Measurements from ENCODE around the gene TNFAIP8. TPM values are rescaled to one million over a fixed set of nuclear protein-coding genes. Genes with fewer than 3 reads are reported as not detected.

TNFAIP8 gene
- polyA plus RNA-seq, 1 of the 3 experiments (the other 2 are of a cell fraction): 31.3 TPM

GRCh38 chr5:119410448-119411159 lies 54.8 kb downstream of the TNFAIP8 start (continued):
- no peak for TF ChIP-seq PBX3 (IDR thresholded peaks at IDR 0.05)
- no peak for TF ChIP-seq NRF1 (IDR thresholded peaks at IDR 0.05; ENCODE audit: low read depth, low read length)
- TF ChIP-seq, protein P1, sequence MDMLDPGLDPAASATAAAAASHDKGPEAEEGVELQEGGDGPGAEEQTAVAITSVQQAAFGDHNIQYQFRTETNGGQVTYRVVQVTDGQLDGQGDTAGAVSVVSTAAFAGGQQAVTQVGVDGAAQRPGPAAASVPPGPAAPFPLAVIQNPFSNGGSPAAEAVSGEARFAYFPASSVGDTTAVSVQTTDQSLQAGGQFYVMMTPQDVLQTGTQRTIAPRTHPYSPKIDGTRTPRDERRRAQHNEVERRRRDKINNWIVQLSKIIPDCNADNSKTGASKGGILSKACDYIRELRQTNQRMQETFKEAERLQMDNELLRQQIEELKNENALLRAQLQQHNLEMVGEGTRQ (IDR thresholded peaks at IDR 0.05; ENCODE audit: borderline replicate concordance, low read depth, low read length): no peak
- TF ChIP-seq, protein P2, sequence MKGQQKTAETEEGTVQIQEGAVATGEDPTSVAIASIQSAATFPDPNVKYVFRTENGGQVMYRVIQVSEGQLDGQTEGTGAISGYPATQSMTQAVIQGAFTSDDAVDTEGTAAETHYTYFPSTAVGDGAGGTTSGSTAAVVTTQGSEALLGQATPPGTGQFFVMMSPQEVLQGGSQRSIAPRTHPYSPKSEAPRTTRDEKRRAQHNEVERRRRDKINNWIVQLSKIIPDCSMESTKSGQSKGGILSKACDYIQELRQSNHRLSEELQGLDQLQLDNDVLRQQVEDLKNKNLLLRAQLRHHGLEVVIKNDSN (IDR thresholded peaks at IDR 0.05; ENCODE audit: borderline replicate concordance, low read depth): no peak
- no peak for TF ChIP-seq ZBTB33 (IDR thresholded peaks at IDR 0.05; ENCODE audit: borderline replicate concordance, low read depth)

GRCh38 chr5:119411361-119412278 lies 55.8 kb downstream of the TNFAIP8 start:
- H3K4me1 ChIP-seq (ENCODE audit: control insufficient read depth in 1 of 2, insufficient read depth in 2 of 2, low read depth in 1 of 2, low read length in 1 of 2): peaks cover 0 to 14% of the 10 kb centered on the region in 2 experiments; a peak in 3 of 4 replicates
- ChIA-PET CTCF (interaction anchor here (0.6 to 7.4 kb wide), 73 partner anchors 10 to 1393 kb away, joined by 3 to 175 read pairs (median 4); partner anchors contain the start of genes DMXL1, DTWD2 and TNFAIP8), POLR2A (interaction anchor here (0.7 to 1.9 kb wide), 2 partner anchors 423 to 424 kb away, joined by 3 to 9 read pairs; no protein-coding TSS in a partner anchor)
- H3K36me3 ChIP-seq (replicated peaks in 1 of 2; ENCODE audit: control insufficient read depth in 1 of 2, insufficient read depth in 2 of 2, low read length in 1 of 2): no peaks in the 10 kb centered on the region
- H3K9ac ChIP-seq: peak overlapping the region; percentile 65
- no peaks in the 10 kb centered on the region for H3K79me2 ChIP-seq (ENCODE audit: insufficient read depth)
- peak overlapping the region; percentile 80 to 82 for H3K27ac ChIP-seq (ENCODE audit: low read depth in 2 of 2, low read length in 1 of 2)
- no peak for TF ChIP-seq MEF2A (IDR thresholded peaks at IDR 0.05; ENCODE audit: borderline replicate concordance, low read depth)
- TF ChIP-seq PBX3 (IDR thresholded peaks at IDR 0.05): peak; percentile 64
- TF ChIP-seq, protein P1 (IDR thresholded peaks at IDR 0.05; ENCODE audit: borderline replicate concordance, low read depth, low read length): no peak
- no peak for TF ChIP-seq RCOR1 (IDR thresholded peaks at IDR 0.05; ENCODE audit: low read length)
- TF ChIP-seq, protein P3, sequence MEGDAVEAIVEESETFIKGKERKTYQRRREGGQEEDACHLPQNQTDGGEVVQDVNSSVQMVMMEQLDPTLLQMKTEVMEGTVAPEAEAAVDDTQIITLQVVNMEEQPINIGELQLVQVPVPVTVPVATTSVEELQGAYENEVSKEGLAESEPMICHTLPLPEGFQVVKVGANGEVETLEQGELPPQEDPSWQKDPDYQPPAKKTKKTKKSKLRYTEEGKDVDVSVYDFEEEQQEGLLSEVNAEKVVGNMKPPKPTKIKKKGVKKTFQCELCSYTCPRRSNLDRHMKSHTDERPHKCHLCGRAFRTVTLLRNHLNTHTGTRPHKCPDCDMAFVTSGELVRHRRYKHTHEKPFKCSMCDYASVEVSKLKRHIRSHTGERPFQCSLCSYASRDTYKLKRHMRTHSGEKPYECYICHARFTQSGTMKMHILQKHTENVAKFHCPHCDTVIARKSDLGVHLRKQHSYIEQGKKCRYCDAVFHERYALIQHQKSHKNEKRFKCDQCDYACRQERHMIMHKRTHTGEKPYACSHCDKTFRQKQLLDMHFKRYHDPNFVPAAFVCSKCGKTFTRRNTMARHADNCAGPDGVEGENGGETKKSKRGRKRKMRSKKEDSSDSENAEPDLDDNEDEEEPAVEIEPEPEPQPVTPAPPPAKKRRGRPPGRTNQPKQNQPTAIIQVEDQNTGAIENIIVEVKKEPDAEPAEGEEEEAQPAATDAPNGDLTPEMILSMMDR (IDR thresholded peaks at IDR 0.05): peak; percentile 97
- peak; percentile 91 for TF ChIP-seq RAD21 (IDR thresholded peaks at IDR 0.05; ENCODE audit: low read length)
- TF ChIP-seq MXI1 (IDR thresholded peaks at IDR 0.05; ENCODE audit: low read depth, low read length): no peak
- TF ChIP-seq TCF12 (IDR thresholded peaks at IDR 0.05): 0 out of 2 replicates have a peak, but pooled peaks have one; percentile 10
- no peak for TF ChIP-seq YY1 (IDR thresholded peaks at IDR 0.05; ENCODE audit: low read depth)
- peak; percentile 14; the same call in 1 of the 2 replicates for TF ChIP-seq FOSL2 (IDR thresholded peaks at IDR 0.05; ENCODE audit: borderline replicate concordance, low read depth)
- TF ChIP-seq TAF1 (IDR thresholded peaks at IDR 0.05; ENCODE audit: borderline replicate concordance, low read depth, low read length): 0 out of 2 replicates have a peak, but pooled peaks have one; percentile 15
- no peak for TF ChIP-seq RXRA (IDR thresholded peaks at IDR 0.05; ENCODE audit: borderline replicate concordance, low read depth)
- peak; percentile 85 for TF ChIP-seq SMC3 (IDR thresholded peaks at IDR 0.05; ENCODE audit: low read depth, low read length)
- TF ChIP-seq RFX5 (IDR thresholded peaks at IDR 0.05; ENCODE audit: low read length): no peak
- no peak for TF ChIP-seq FOXJ3 (CRISPR knock-in tag; IDR thresholded peaks at IDR 0.05)
- DNase-seq: peak; percentile 58
- no peaks in the 10 kb centered on the region for H3K27me3 ChIP-seq (ENCODE audit: insufficient read depth)
- no peaks in the 10 kb centered on the region for H3K9me2 ChIP-seq
- H3K9me3 ChIP-seq: no peaks in the 10 kb centered on the region
- peaks cover 12% of the 10 kb centered on the region for H3F3A ChIP-seq (replicated peaks; ENCODE audit: insufficient read depth)
- peak overlapping the region; percentile 57 to 62 for H3K4me3 ChIP-seq (ENCODE audit: low read depth in 2 of 2, low read length in 1 of 2)
- peak overlapping the region; percentile 92 for H2AFZ ChIP-seq (ENCODE audit: low read depth)
- H3K4me2 ChIP-seq: peak overlapping the region; percentile 72
- H4K20me1 ChIP-seq (ENCODE audit: insufficient read depth): no peaks in the 10 kb centered on the region
- WGBS (ENCODE audit: low lambda C conversion rate): 11% methylated on average over 15 of the region's 15 CpGs

Data from SK-N-SH (cell line).